Adrenal gland (tissue), 5 donors: ENCODE results near the gene HPSE2.

ENCODE experiments used
- CTCF ChIP-seq, 6 experiments: fragments of 450-650 bp in 4 of 6; fragments of 200-600 bp in 2 of 6; sonication (generic) in 1 of 6; IDR thresholded peaks; 1 replicate in 5 of 6; 2 replicates in 1 of 6; pipeline versions ENCODE4 v1.5.1 to v1.8.0; 2016 to 2021; ENCODE audit warnings: antibody characterized with exemption in 6 of 6, mild to moderate bottlenecking in 2 of 6, moderate library complexity in 1 of 6
- POLR2A ChIP-seq, 2 donors: fragments of 450-650 bp; IDR thresholded peaks; one replicate each; pipeline ENCODE4 v1.6.1; 2017; ENCODE audit warnings: antibody characterized with exemption in 2 of 2, mild to moderate bottlenecking in 2 of 2, moderate library complexity in 1 of 2
- donor health status: DM: no; HTN: no; CAD: no.

- no peak for TF ChIP-seq CTCF (IDR thresholded peaks at IDR 0.05)
- no peak for TF ChIP-seq POLR2A (IDR thresholded peaks at IDR 0.05)
These were observed 745.8 kb downstream of the HPSE2 start for GRCh38 chr10:98489561-98490481.
